HEK293 (cell line): ENCODE results near the gene DYNLT3.

Source experiments
- ATF2 ChIP-seq: fragments of 450-650 bp; formaldehyde crosslinking; IDR thresholded peaks from 2 replicates; pipeline ENCODE4 v1.5.1; 2016; ENCODE audit warnings: missing biosample characterization, missing genetic modification characterization, low read depth
- CTCF ChIP-seq: fragments of 450-650 bp; formaldehyde crosslinking; IDR thresholded peaks from 2 replicates; pipeline ENCODE4 v1.5.1; 2016; ENCODE audit warnings: missing biosample characterization, missing genetic modification characterization
- KLF17 ChIP-seq: fragments of 450-650 bp; formaldehyde crosslinking; IDR thresholded peaks from 2 replicates; pipeline ENCODE4 v1.5.1; 2016; ENCODE audit warnings: missing biosample characterization, missing genetic modification characterization

- TF ChIP-seq CTCF (tag by site-specific recombination) (no peak), KLF17 (no peak), ATF2 (tag by site-specific recombination) (no peak)
These were observed 28.3 kb upstream of the DYNLT3 start for GRCh38 chrX:37875675-37876074.
